Measurements from ENCODE around the gene ENTPD6. TPM values are rescaled to one million over a fixed set of nuclear protein-coding genes. Genes with fewer than 3 reads are reported as not detected.

The ENTPD6 gene
- total and polyA plus RNA-seq, 2 experiments from 2014 or later: 80.4 to 87.1 TPM

GRCh38 chr20:25271486-25272222 is 76.1 kb downstream of the ENTPD6 start:
- no peaks in the 10 kb centered on the region for H3K36me3 ChIP-seq (replicated peaks; ENCODE audit: insufficient read depth, low read depth)
- no peak overlapping the region for H3K4me2 ChIP-seq
- no peaks in the 10 kb centered on the region for H3K9me2 ChIP-seq (replicated peaks; ENCODE audit: insufficient read depth)
- no peak overlapping the region for H3K27ac ChIP-seq
- H3K4me3 ChIP-seq: no peak overlapping the region
- H3K9me3 ChIP-seq (ENCODE audit: low read depth): no peaks in the 10 kb centered on the region
- peaks cover 9% of the 10 kb centered on the region for H3K79me2 ChIP-seq
- H2AFZ ChIP-seq: no peak overlapping the region
- TF ChIP-seq CTCF (IDR thresholded peaks at IDR 0.05; ENCODE audit: poor library complexity): no peak
- TF ChIP-seq EZH2 (IDR thresholded peaks at IDR 0.05; ENCODE audit: borderline replicate concordance): no peak
- no peak for TF ChIP-seq EZH2phosphoT487 (IDR thresholded peaks at IDR 0.05; ENCODE audit: low read depth, severe bottlenecking, unreplicated experiment)
- no peaks in the 10 kb centered on the region for H3K27me3 ChIP-seq
- no peak for DNase-seq (ENCODE audit: low spot score)
- no peaks in the 10 kb centered on the region for H4K20me1 ChIP-seq (ENCODE audit: insufficient read depth, poor library complexity, severe bottlenecking)
- H3K4me1 ChIP-seq (ENCODE audit: insufficient read depth): no peaks in the 10 kb centered on the region
- 96% methylated on average over 13 of the region's 13 CpGs for WGBS (ENCODE audit: low lambda C conversion rate, missing lambda C conversion rate)

GRCh38 chr20:25272223-25273000 is 76.9 kb downstream of the ENTPD6 start:
- no peak for DNase-seq (ENCODE audit: low spot score)
- H3K27ac ChIP-seq: no peak overlapping the region
- no peak for TF ChIP-seq CTCF (IDR thresholded peaks at IDR 0.05; ENCODE audit: poor library complexity)
- TF ChIP-seq EZH2 (IDR thresholded peaks at IDR 0.05; ENCODE audit: borderline replicate concordance): no peak
- no peak for TF ChIP-seq EZH2phosphoT487 (IDR thresholded peaks at IDR 0.05; ENCODE audit: low read depth, severe bottlenecking, unreplicated experiment)
- no peaks in the 10 kb centered on the region for H3K36me3 ChIP-seq (replicated peaks; ENCODE audit: insufficient read depth, low read depth)
- WGBS (ENCODE audit: low lambda C conversion rate, missing lambda C conversion rate): 94% methylated on average over 19 of the region's 19 CpGs
- no peaks in the 10 kb centered on the region for H3K4me1 ChIP-seq (ENCODE audit: insufficient read depth)
- no peaks in the 10 kb centered on the region for H3K9me3 ChIP-seq (ENCODE audit: low read depth)
- H2AFZ ChIP-seq: no peak overlapping the region
- peaks cover 7% of the 10 kb centered on the region for H3K79me2 ChIP-seq
- H3K9me2 ChIP-seq (replicated peaks; ENCODE audit: insufficient read depth): no peaks in the 10 kb centered on the region
- H4K20me1 ChIP-seq (ENCODE audit: insufficient read depth, poor library complexity, severe bottlenecking): no peaks in the 10 kb centered on the region
- no peaks in the 10 kb centered on the region for H3K27me3 ChIP-seq
- H3K4me3 ChIP-seq: no peak overlapping the region
- no peak overlapping the region for H3K4me2 ChIP-seq

DNA sequence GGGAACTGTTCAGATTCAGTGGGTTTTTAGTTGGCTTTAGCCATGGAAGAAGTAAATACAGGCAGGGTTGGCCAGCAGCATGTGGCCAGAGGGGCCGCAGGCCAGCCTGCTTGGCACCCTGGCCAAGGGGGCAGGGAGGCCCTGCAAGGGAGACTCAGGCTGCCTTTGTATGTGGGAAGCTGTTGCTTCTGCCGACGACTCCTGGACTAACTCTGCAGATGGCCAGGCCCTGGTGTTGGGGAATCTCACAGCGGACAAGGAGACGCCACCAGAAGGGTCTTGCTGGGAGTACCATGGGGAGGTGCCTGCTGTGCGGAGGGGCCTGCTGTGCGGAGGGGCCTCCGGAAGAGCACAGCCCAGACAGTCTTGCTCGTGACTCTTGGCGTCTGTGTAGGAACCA is 77.5 kb downstream of the ENTPD6 start:
- Histone ChIP-seq H3K4me3 (no peak overlapping the region), H3K4me2 (no peak overlapping the region), H3K36me3 (replicated peaks; ENCODE audit: insufficient read depth, low read depth) (no peaks in the 10 kb centered on the region), H3K27me3 (no peaks in the 10 kb centered on the region), H3K9me3 (ENCODE audit: low read depth) (no peaks in the 10 kb centered on the region), H3K79me2 (peaks cover 5% of the 10 kb centered on the region), H4K20me1 (ENCODE audit: insufficient read depth, poor library complexity, severe bottlenecking) (no peaks in the 10 kb centered on the region), H3K9me2 (replicated peaks; ENCODE audit: insufficient read depth) (no peaks in the 10 kb centered on the region), H2AFZ (no peak overlapping the region), H3K4me1 (ENCODE audit: insufficient read depth) (no peaks in the 10 kb centered on the region), H3K27ac (no peak overlapping the region)
- WGBS (ENCODE audit: low lambda C conversion rate, missing lambda C conversion rate): 91% methylated on average over 10 of the region's 10 CpGs
- no peak for DNase-seq (ENCODE audit: low spot score)
- TF ChIP-seq EZH2 (IDR thresholded peaks at IDR 0.05; ENCODE audit: borderline replicate concordance) (no peak), CTCF (IDR thresholded peaks at IDR 0.05; ENCODE audit: poor library complexity) (no peak), EZH2phosphoT487 (IDR thresholded peaks at IDR 0.05; ENCODE audit: low read depth, severe bottlenecking, unreplicated experiment) (no peak)
